Measurements from ENCODE around the gene ENTPD6. TPM values are rescaled to one million over a fixed set of nuclear protein-coding genes. Genes with fewer than 3 reads are reported as not detected.
"Not testable (repeated sequence)": the region's sequence is repeated elsewhere in the genome, so short reads cannot be mapped to it uniquely, and the experiment has no call there.

The ENTPD6 gene
- total and polyA plus RNA-seq, 5 experiments from 2014 or later: 39.9 to 110 (median 50.5) TPM

- POLR2A ChIA-PET, H3K4me1 Mint-ChIP-seq, DNase-seq, ATAC-seq, H3K27ac Mint-ChIP-seq, H3K9me3 Mint-ChIP-seq, H3K4me3 Mint-ChIP-seq, H3K36me3 Mint-ChIP-seq: not testable (repeated sequence)
- H3K27me3 Mint-ChIP-seq: peaks cover 7 to 22% (median 18%) of the 10 kb centered on the region in 5 donors
These were observed 38.7 kb downstream of the ENTPD6 start for GRCh38 chr20:25234009-25234849.

- POLR2A ChIA-PET: no interaction called here
- no peak for ATAC-seq
- DNase-seq: peak in 1 of 10 donors; percentile 34
- no peak overlapping the region for H3K27ac Mint-ChIP-seq
- H3K4me3 Mint-ChIP-seq: no peak overlapping the region
- H3K27me3 Mint-ChIP-seq: peaks cover 7 to 22% (median 18%) of the 10 kb centered on the region in 5 donors
- H3K4me1 Mint-ChIP-seq: peaks cover 0 to 7% (median 1%) of the 10 kb centered on the region in 4 donors
- no peaks in the 10 kb centered on the region for H3K9me3 Mint-ChIP-seq
- no peaks in the 10 kb centered on the region for H3K36me3 Mint-ChIP-seq
These were observed 41.2 kb downstream of the ENTPD6 start for GRCh38 chr20:25236450-25237304.

GRCh38 chr20:25237610-25238318, 42.3 kb downstream of the ENTPD6 start:
- H3K4me3 Mint-ChIP-seq: peak overlapping the region in 1 of 10 donors; percentile 27
- no peaks in the 10 kb centered on the region for H3K36me3 Mint-ChIP-seq
- no peak for ATAC-seq
- peak overlapping the region in 1 of 10 donors; percentile 58 for H3K27ac Mint-ChIP-seq
- POLR2A ChIA-PET: no interaction called here
- peaks cover 7 to 22% (median 18%) of the 10 kb centered on the region in 5 donors for H3K27me3 Mint-ChIP-seq
- H3K4me1 Mint-ChIP-seq: peaks cover 0 to 7% (median 1%) of the 10 kb centered on the region in 4 donors
- no peaks in the 10 kb centered on the region for H3K9me3 Mint-ChIP-seq
- peak in 1 of 10 donors; percentile 50 for DNase-seq

GRCh38 chr20:25238319-25239037, 43.0 kb downstream of the ENTPD6 start:
- peak in 1 of 10 donors; percentile 23 for DNase-seq
- Mint-ChIP-seq H3K9me3 (peaks cover 0 to 3% (median 0%) of the 10 kb centered on the region in 9 donors), H3K36me3 (peaks cover 0 to 5% (median 0%) of the 10 kb centered on the region in 3 donors), H3K4me3 (no peak overlapping the region), H3K27me3 (peaks cover 7 to 22% (median 20%) of the 10 kb centered on the region in 5 donors), H3K4me1 (peaks cover 0 to 7% (median 1%) of the 10 kb centered on the region in 4 donors), H3K27ac (no peak overlapping the region)
- POLR2A ChIA-PET: no interaction called here
- ATAC-seq: no peak

- no peak overlapping the region for H3K27ac Mint-ChIP-seq
- H3K4me3 Mint-ChIP-seq: no peak overlapping the region
- POLR2A ChIA-PET: no interaction called here
- ATAC-seq: no peak
- H3K9me3 Mint-ChIP-seq: peaks cover 0 to 6% (median 2%) of the 10 kb centered on the region in 9 donors
- H3K27me3 Mint-ChIP-seq: peaks cover 7 to 22% (median 20%) of the 10 kb centered on the region in 5 donors
- no peak for DNase-seq
- peaks cover 0 to 7% (median 1%) of the 10 kb centered on the region in 4 donors for H3K4me1 Mint-ChIP-seq
- peaks cover 0 to 7% (median 4%) of the 10 kb centered on the region in 3 donors for H3K36me3 Mint-ChIP-seq
These were observed 44.2 kb downstream of the ENTPD6 start for GRCh38 chr20:25239387-25240370.

GRCh38 chr20:25240851-25241658, 45.5 kb downstream of the ENTPD6 start:
- H3K27ac Mint-ChIP-seq: peak overlapping the region in 1 of 10 donors; percentile 8
- H3K36me3 Mint-ChIP-seq, ATAC-seq, POLR2A ChIA-PET, H3K4me1 Mint-ChIP-seq, DNase-seq, H3K4me3 Mint-ChIP-seq, H3K9me3 Mint-ChIP-seq: not testable (repeated sequence)
- peaks cover 5 to 17% (median 15%) of the 10 kb centered on the region in 5 donors for H3K27me3 Mint-ChIP-seq

GRCh38 chr20:25241659-25241955, 46.1 kb downstream of the ENTPD6 start:
- peaks cover 0 to 12% (median 4%) of the 10 kb centered on the region in 4 donors for H3K4me1 Mint-ChIP-seq
- H3K27ac Mint-ChIP-seq, H3K4me3 Mint-ChIP-seq, POLR2A ChIA-PET, H3K9me3 Mint-ChIP-seq, ATAC-seq, DNase-seq, H3K36me3 Mint-ChIP-seq: not testable (repeated sequence)
- peaks cover 5 to 16% (median 14%) of the 10 kb centered on the region in 5 donors for H3K27me3 Mint-ChIP-seq

- H3K27ac Mint-ChIP-seq: no peak overlapping the region
- peaks cover 5 to 14% (median 12%) of the 10 kb centered on the region in 5 donors for H3K27me3 Mint-ChIP-seq
- H3K9me3 Mint-ChIP-seq: peaks cover 0 to 6% (median 2%) of the 10 kb centered on the region in 9 donors
- POLR2A ChIA-PET: no interaction called here
- peaks cover 0 to 18% (median 9%) of the 10 kb centered on the region in 4 donors for H3K4me1 Mint-ChIP-seq
- no peak overlapping the region for H3K4me3 Mint-ChIP-seq
- DNase-seq (no peak), ATAC-seq (no peak)
- H3K36me3 Mint-ChIP-seq: peaks cover 0 to 7% (median 4%) of the 10 kb centered on the region in 3 donors
These were observed 46.7 kb downstream of the ENTPD6 start for GRCh38 chr20:25242231-25242630.

- no peak overlapping the region for H3K4me3 Mint-ChIP-seq
- POLR2A ChIA-PET: no interaction called here
- H3K4me1 Mint-ChIP-seq: peaks cover 0 to 14% (median 8%) of the 10 kb centered on the region in 4 donors
- DNase-seq (no peak), ATAC-seq (no peak)
- H3K9me3 Mint-ChIP-seq: peaks cover 0 to 6% (median 2%) of the 10 kb centered on the region in 9 donors
- H3K27ac Mint-ChIP-seq: no peak overlapping the region
- peaks cover 0 to 7% (median 4%) of the 10 kb centered on the region in 3 donors for H3K36me3 Mint-ChIP-seq
- peaks cover 0 to 6% (median 4%) of the 10 kb centered on the region in 5 donors for H3K27me3 Mint-ChIP-seq
These were observed 48.0 kb downstream of the ENTPD6 start for GRCh38 chr20:25243416-25243979.

- no peak for DNase-seq
- ATAC-seq: no peak
- no peak overlapping the region for H3K27ac Mint-ChIP-seq
- peaks cover 0 to 7% (median 4%) of the 10 kb centered on the region in 3 donors for H3K36me3 Mint-ChIP-seq
- H3K4me1 Mint-ChIP-seq: peaks cover 9 to 27% (median 18%) of the 10 kb centered on the region in 4 donors
- peaks cover 0 to 6% (median 1%) of the 10 kb centered on the region in 5 donors for H3K27me3 Mint-ChIP-seq
- peaks cover 0 to 6% (median 2%) of the 10 kb centered on the region in 9 donors for H3K9me3 Mint-ChIP-seq
- H3K4me3 Mint-ChIP-seq: peak overlapping the region in 1 of 10 donors; percentile 74
- POLR2A ChIA-PET: interaction anchor here (0.7 kb wide), 1 partner anchor 50 kb away, joined by 4 read pairs; no protein-coding TSS in a partner anchor
These were observed 49.5 kb downstream of the ENTPD6 start for GRCh38 chr20:25244976-25245375.

Measured in naive thymus-derived CD8-positive, alpha-beta T cell (primary cell).